T-helper 17 cell (primary cell): ENCODE data around the gene IGSF11. TPM values are rescaled to one million over a fixed set of nuclear protein-coding genes. Genes with fewer than 3 reads are reported as not detected.

Experiments used
- ATAC-seq: fragments of 150-1000 bp; cut with Tn5 transposase; 2 replicates; pipeline ENCODE4 v1.10.0; 2021; ENCODE audit warnings: mild to moderate bottlenecking, moderate library complexity
- DNase-seq, 3 donors: peaks; one replicate each; pipeline versions ENCODE4 v3.0.0 to v3.0.0-alpha.2; 2020 to 2021
- H3K9me3 ChIP-seq: one replicate; pipeline ENCODE4 v1.7.0; 2013; ENCODE audit warnings: low read length, mild to moderate bottlenecking; ENCODE audit not compliant: control insufficient read depth, poor library complexity, severe bottlenecking
- H3K27ac Mint-ChIP-seq: one replicate; pipeline ENCODE4 v1.8.0; 2022; ENCODE audit warnings: mild to moderate bottlenecking, moderate library complexity, mixed read lengths
- H3K27me3 Mint-ChIP-seq: one replicate; pipeline ENCODE4 v1.8.0; 2022; ENCODE audit warnings: mixed read lengths
- H3K36me3 Mint-ChIP-seq: one replicate; pipeline ENCODE4 v1.8.0; 2022; ENCODE audit warnings: low read depth, mixed read lengths
- H3K4me1 Mint-ChIP-seq: one replicate; pipeline ENCODE4 v1.8.0; 2022; ENCODE audit warnings: mild to moderate bottlenecking, mixed read lengths
- H3K4me3 Mint-ChIP-seq: one replicate; pipeline ENCODE4 v1.8.0; 2022; ENCODE audit warnings: mild to moderate bottlenecking, moderate library complexity, mixed read lengths
- total RNA-seq, 4 donors: library from RNA in 2 of 4; stranded (reverse) in 2 of 4; gene quantifications; one replicate each; pipeline ENCODE4 v1.2.3 and lab custom pipeline; 2022 to 2026

IGSF11 gene
- total RNA-seq, 2 donors from 2014 or later, result 1.6 TPM; not detected in 1

GRCh38 chr3:118960876-118961450 lies 73.7 kb downstream of the IGSF11 start:
- H3K4me3 Mint-ChIP-seq, result no peak overlapping the region
- ATAC-seq (no peak), DNase-seq (no peak)
- H3K9me3 ChIP-seq, result no peaks in the 10 kb centered on the region
- H3K27me3 Mint-ChIP-seq, result peaks cover 12% of the 10 kb centered on the region
- no peak overlapping the region for H3K27ac Mint-ChIP-seq
- no peaks in the 10 kb centered on the region for H3K36me3 Mint-ChIP-seq
- H3K4me1 Mint-ChIP-seq, result peaks cover 14% of the 10 kb centered on the region

GRCh38 chr3:118955914-118956556 lies 78.6 kb downstream of the IGSF11 start:
- ATAC-seq (peak; percentile 93), DNase-seq (no peak)
- Mint-ChIP-seq H3K4me3 (peak overlapping the region; percentile 81), H3K36me3 (no peaks in the 10 kb centered on the region), H3K27me3 (no peaks in the 10 kb centered on the region), H3K27ac (peak overlapping the region; percentile 80), H3K4me1 (peaks cover 27% of the 10 kb centered on the region)
- peaks cover 3% of the 10 kb centered on the region for H3K9me3 ChIP-seq

GRCh38 chr3:118951089-118951488 lies 83.6 kb downstream of the IGSF11 start:
- H3K27me3 Mint-ChIP-seq, result no peaks in the 10 kb centered on the region
- H3K36me3 Mint-ChIP-seq, result no peaks in the 10 kb centered on the region
- no peak overlapping the region for H3K27ac Mint-ChIP-seq
- peaks cover 33% of the 10 kb centered on the region for H3K4me1 Mint-ChIP-seq
- no peak overlapping the region for H3K4me3 Mint-ChIP-seq
- peaks cover 3% of the 10 kb centered on the region for H3K9me3 ChIP-seq
- DNase-seq, result no peak
- ATAC-seq, result no peak

GRCh38 chr3:118949113-118949760 lies 85.4 kb downstream of the IGSF11 start:
- no peaks in the 10 kb centered on the region for H3K27me3 Mint-ChIP-seq
- peak overlapping the region; percentile 77 for H3K27ac Mint-ChIP-seq
- ATAC-seq (peak; percentile 78), DNase-seq (no peak)
- no peaks in the 10 kb centered on the region for H3K36me3 Mint-ChIP-seq
- H3K4me3 Mint-ChIP-seq, result peak overlapping the region; percentile 73
- H3K4me1 Mint-ChIP-seq, result peaks cover 35% of the 10 kb centered on the region
- no peaks in the 10 kb centered on the region for H3K9me3 ChIP-seq

GRCh38 chr3:118948146-118948545 lies 86.5 kb downstream of the IGSF11 start:
- peak overlapping the region; percentile 45 for H3K4me3 Mint-ChIP-seq
- ATAC-seq, result no peak
- no peaks in the 10 kb centered on the region for H3K9me3 ChIP-seq

GRCh38 chr3:118946449-118946848 lies 88.2 kb downstream of the IGSF11 start:
- ATAC-seq (no peak), DNase-seq (no peak)
- Mint-ChIP-seq H3K27ac (no peak overlapping the region), H3K27me3 (no peaks in the 10 kb centered on the region), H3K36me3 (no peaks in the 10 kb centered on the region), H3K4me3 (no peak overlapping the region), H3K4me1 (peaks cover 38% of the 10 kb centered on the region)
- no peaks in the 10 kb centered on the region for H3K9me3 ChIP-seq

More at GRCh38 chr3:118948146-118948545, 86.5 kb downstream of the IGSF11 start:
- no peak for DNase-seq
- Mint-ChIP-seq H3K4me1 (peaks cover 29% of the 10 kb centered on the region), H3K36me3 (no peaks in the 10 kb centered on the region), H3K27me3 (no peaks in the 10 kb centered on the region), H3K27ac (peak overlapping the region; percentile 77)

- Mint-ChIP-seq H3K36me3 (no peaks in the 10 kb centered on the region), H3K4me1 (peaks cover 38% of the 10 kb centered on the region), H3K27me3 (no peaks in the 10 kb centered on the region), H3K4me3 (peak overlapping the region; percentile 39), H3K27ac (no peak overlapping the region)
- ATAC-seq, result no peak
- no peak for DNase-seq
- H3K9me3 ChIP-seq, result no peaks in the 10 kb centered on the region
Measured at GRCh38 chr3:118945834-118946233, 88.8 kb downstream of the IGSF11 start.

- Mint-ChIP-seq H3K36me3 (no peaks in the 10 kb centered on the region), H3K4me3 (no peak overlapping the region), H3K4me1 (peaks cover 30% of the 10 kb centered on the region), H3K27ac (no peak overlapping the region), H3K27me3 (no peaks in the 10 kb centered on the region)
- ATAC-seq, result no peak
- no peak for DNase-seq
- no peaks in the 10 kb centered on the region for H3K9me3 ChIP-seq
Measured at GRCh38 chr3:118943597-118943996, 91.0 kb downstream of the IGSF11 start.

- H3K4me3 Mint-ChIP-seq, result peak overlapping the region; percentile 19
- no peaks in the 10 kb centered on the region for H3K27me3 Mint-ChIP-seq
- H3K9me3 ChIP-seq, result no peaks in the 10 kb centered on the region
- no peaks in the 10 kb centered on the region for H3K36me3 Mint-ChIP-seq
- ATAC-seq, result no peak
- H3K27ac Mint-ChIP-seq, result peak overlapping the region; percentile 49
- no peak for DNase-seq
- H3K4me1 Mint-ChIP-seq, result peaks cover 25% of the 10 kb centered on the region
Measured at GRCh38 chr3:118942671-118943070, 92.0 kb downstream of the IGSF11 start.

- no peaks in the 10 kb centered on the region for H3K36me3 Mint-ChIP-seq
- H3K4me3 Mint-ChIP-seq, result peak overlapping the region; percentile 19
- H3K9me3 ChIP-seq, result no peaks in the 10 kb centered on the region
- H3K27me3 Mint-ChIP-seq, result no peaks in the 10 kb centered on the region
- no peak for DNase-seq
- peaks cover 25% of the 10 kb centered on the region for H3K4me1 Mint-ChIP-seq
- ATAC-seq, result no peak
- H3K27ac Mint-ChIP-seq, result peak overlapping the region; percentile 49
Measured at GRCh38 chr3:118942195-118942594, 92.5 kb downstream of the IGSF11 start.

- peaks cover 22% of the 10 kb centered on the region for H3K4me1 Mint-ChIP-seq
- H3K4me3 Mint-ChIP-seq, result no peak overlapping the region
- no peaks in the 10 kb centered on the region for H3K36me3 Mint-ChIP-seq
- H3K27ac Mint-ChIP-seq, result no peak overlapping the region
- no peak for DNase-seq
- no peaks in the 10 kb centered on the region for H3K9me3 ChIP-seq
- no peaks in the 10 kb centered on the region for H3K27me3 Mint-ChIP-seq
- no peak for ATAC-seq
Measured at GRCh38 chr3:118941236-118941635, 93.4 kb downstream of the IGSF11 start.

- Mint-ChIP-seq H3K27me3 (no peaks in the 10 kb centered on the region), H3K4me3 (peak overlapping the region; percentile 2), H3K4me1 (peaks cover 12% of the 10 kb centered on the region), H3K27ac (no peak overlapping the region), H3K36me3 (no peaks in the 10 kb centered on the region)
- ATAC-seq (no peak), DNase-seq (no peak)
- H3K9me3 ChIP-seq, result no peaks in the 10 kb centered on the region
Measured at GRCh38 chr3:118938183-118938961, 96.3 kb downstream of the IGSF11 start.

GRCh38 chr3:118936811-118937210 lies 97.8 kb downstream of the IGSF11 start:
- no peaks in the 10 kb centered on the region for H3K36me3 Mint-ChIP-seq

More at GRCh38 chr3:118936811-118937210, 97.8 kb downstream of the IGSF11 start:
- H3K9me3 ChIP-seq, result no peaks in the 10 kb centered on the region
- H3K4me3 Mint-ChIP-seq, result no peak overlapping the region
- DNase-seq (no peak), ATAC-seq (no peak)
- H3K27me3 Mint-ChIP-seq, result no peaks in the 10 kb centered on the region
- peaks cover 6% of the 10 kb centered on the region for H3K4me1 Mint-ChIP-seq
- no peak overlapping the region for H3K27ac Mint-ChIP-seq
